COR-L47 (cell line): ENCODE results near the gene USP2.

Experiments used
- DNase-seq: peaks from one replicate; lab custom pipeline; 2025; lab: John Stamatoyannopoulos, UW

The USP2 gene

DNA sequence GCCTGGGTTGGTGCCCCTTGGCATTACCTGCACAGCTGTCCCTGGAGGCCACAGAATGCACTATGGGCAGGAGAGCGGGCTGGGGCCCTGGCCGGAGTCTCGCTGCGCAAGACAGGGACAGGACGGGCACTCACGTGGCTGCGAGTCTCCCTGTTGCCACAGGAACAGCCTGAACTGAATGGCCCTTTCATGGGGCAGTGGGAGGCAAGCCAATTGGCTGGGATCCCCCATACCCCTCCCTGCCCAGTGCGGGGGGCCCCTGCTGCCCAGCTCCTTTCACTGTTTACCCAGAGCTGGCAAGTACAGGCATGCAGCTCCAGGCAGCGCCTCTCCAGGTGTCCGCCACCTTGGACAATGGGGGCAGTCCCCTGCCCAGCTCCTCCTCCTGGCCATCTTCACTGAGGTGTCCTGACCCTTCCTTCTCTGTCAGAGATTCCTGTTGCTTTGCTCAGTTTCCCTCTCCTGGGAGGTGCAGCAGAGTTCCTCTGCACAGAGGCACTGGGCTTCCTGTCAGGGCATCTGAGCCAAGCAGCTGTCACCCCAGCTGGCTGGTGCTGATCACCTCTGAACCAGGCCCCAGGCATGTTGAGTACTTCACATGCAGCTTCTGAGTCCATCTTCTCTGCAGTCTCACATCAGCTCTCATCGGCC is 5.2 kb downstream of the USP2 start:
- DNase-seq = peak; percentile 90

DNA sequence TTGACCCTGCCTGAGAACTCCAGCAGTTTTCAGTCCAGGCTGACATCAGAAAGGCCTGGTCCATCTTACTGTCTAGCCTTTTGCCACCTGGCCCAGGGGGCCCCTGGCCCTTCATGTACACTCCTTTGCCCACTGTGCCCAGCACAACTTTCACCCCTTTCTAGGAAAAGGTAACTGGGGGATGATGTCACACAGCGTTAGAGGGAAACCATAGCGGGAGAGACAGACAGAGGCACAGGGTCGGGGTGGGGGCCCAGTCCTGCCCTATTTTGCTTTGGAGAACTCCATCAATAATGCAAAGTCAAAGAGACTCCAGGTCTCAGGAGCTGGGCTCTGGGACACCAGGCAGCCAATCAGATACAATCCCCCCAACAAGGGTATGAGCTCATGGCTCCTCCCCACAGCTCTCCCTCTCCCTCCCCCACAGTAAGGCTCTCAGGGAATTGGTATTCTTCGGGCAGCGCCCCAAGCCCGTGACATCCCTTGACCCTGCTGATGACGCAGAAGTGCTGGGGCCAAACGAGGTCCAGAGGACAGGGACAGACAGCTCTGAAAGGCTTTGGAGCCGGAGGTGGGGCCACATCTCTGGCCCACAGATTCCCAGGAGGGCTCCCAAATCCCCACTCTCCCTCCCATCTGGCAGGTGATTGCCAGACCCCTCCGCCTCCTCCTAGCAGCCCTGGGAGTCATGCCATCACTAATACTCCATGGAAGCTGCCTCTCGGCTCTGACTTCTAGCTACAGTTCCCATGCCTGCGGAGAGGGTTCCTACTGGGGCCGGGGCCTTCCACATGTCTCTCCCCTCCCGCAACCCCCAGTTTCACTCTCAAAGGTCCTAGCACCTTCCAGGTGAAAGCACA is 5.9 kb downstream of the USP2 start:
- DNase-seq = no peak

DNA sequence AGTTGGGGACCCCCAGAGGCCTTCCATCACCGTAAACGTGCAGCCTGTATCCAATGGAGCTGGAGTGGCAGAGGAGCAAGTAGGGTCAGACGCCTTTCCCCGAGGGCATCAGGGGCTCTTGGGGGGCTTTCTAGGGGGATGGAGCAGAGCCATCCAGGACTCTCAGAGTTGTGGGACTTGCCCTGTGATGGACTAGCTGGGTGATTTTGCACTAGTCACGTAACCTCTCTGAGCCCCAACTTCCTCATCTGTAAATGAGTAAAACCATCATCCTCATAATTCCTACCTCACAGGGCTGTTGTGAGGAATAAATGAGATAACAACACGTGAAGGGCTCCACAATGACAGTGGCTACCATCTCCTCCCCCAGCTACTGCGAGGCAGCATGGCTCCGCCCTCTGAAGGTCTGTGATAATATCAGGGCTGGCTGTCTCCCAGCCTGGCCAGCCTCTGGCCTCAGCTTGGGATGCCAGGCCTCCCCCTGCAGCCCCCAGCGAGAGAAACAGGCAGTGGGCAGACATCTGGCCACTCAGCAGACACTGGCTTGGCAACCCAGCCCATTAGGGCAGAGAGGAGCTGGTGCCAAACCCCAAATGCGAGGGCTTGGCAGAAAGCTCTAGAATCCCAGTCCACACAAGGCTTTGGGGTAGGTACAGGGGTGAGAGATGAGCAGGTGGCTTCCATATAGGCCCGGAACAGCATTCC is 6.7 kb downstream of the USP2 start:
- DNase-seq = no peak

DNA sequence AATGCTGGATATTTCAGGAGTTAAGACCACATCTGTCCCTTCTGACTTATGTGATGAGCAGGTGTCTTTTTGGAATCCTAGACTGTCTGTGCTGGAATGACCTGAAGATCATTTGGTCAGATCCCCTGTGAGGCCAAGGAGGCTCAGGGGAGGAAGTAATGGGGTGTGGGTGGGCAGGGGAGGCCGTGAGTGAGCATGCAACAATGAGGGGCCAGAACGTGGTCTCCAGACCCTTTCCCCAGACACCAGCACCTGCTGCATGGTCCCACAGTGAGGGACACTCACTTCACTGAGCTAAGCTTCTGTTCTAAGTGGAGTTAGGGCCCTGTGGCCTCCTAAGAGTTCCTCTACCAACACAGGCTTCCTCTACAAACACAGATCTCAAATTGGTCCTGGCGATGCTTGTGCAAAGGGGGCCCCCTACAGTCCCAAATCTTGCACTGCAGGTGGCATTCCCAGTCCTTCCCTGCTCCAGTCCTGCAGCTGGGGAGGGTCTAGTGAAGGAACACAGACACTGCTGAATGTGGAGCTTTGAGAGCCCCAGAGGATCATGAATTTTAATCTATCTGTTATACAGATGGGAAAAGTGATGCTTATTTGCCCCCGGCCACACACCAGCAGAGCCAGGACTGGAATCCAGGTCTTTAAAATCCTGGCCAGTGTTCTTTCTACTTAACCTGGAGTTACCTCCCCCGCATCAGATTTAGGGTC is 7.4 kb downstream of the USP2 start:
- DNase-seq = peak; percentile 64

DNA sequence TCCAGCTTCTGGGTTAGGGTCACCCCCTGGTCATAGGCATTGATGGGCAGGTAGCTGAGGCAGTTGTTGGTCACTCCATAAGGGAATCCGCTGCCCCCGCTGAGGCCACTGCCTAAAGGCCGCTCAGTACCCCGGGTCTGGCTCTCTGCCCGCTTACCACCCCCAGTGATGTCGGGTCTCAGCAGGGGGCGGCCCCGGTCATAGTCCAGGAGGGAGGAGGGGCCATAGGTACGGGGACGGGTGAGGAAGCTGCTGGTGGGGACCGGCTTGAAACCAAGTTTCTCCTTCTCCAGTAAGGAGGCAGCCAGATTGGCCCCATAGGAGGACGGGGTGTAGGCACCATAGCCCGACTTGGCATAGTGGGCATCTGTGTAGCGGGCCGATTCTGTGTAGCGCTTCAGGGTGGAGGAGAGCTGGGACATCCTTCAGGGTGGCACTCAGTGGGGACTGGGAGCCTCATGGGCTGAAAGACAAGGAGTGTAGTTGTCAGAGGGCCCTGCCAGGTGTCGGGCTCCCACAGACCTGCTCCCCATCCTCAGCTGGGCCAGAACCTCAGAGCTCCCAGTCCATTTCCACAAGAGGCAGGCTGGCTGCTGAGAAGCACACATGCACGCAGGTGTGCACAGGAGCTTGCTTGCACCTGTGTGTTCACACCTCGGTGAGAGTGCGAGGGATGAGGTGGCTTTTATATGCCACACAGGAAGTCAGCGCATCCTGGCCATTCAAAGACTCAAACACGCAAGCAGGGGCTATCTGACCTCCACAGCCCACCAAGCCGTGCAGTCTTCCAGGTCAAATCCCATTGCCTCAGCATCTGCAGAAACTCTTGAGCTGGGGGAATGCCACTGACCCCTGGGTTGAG is 8.2 kb downstream of the USP2 start:
- DNase-seq = no peak

DNA sequence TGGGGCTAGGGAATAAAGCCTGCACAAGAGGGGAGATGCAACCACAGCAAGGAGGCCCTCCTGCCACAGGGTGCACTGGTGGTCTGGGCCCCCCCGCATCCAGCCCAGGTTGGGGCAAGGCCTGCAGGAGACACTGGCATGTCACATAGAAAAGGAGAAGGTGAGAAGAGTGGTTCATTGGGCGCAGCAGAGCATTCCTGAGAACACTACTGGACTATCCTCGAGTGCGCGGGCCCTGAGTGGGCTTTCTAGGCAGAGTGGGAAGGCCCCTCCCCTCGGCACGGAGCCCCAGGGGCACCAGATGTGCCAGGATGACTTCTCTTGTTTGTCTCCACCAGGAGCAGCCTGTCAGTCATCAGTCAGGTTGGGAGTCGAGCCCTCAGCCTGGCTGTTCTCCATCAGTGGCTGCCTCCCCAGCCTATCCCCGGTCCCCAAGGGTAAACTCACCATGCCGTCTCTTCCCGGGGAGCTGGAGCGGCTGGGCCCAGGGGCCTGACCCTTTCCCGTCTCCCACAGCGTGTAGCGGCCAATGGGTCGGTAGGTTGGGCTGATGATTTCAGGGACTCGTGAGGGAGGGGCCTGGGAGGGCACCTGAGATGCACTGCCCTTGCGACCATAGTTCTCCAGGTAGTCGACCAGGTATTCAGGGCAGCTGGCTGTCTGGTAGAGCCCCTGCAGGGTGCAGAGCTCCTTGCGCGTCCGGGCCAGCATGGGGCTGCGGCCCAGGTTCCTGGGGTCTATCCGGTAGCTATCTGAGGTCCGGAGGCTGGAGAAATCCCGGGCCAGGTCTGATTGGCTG is 9.0 kb downstream of the USP2 start:
- no peak for DNase-seq

DNA sequence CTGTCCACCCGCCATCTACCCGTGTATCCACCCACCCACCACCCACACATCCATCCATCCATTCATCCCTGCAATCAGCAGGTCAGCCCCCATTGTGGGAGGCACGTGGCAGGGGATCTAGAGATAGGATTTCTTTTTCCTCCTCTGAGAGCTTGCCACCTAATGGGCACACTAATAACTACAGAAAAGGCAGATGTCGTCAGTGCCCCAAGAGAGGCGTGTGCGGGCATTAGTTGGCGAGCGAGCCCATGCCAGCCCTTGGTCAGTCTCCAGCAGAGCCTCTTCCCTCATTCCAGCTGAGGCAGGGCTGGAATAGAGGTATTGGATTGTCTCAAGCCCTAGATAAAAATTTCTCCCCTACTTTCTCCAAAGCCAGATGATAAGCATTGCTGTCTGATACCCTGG is 9.7 kb downstream of the USP2 start:
- DNase-seq = peak; percentile 71

DNA sequence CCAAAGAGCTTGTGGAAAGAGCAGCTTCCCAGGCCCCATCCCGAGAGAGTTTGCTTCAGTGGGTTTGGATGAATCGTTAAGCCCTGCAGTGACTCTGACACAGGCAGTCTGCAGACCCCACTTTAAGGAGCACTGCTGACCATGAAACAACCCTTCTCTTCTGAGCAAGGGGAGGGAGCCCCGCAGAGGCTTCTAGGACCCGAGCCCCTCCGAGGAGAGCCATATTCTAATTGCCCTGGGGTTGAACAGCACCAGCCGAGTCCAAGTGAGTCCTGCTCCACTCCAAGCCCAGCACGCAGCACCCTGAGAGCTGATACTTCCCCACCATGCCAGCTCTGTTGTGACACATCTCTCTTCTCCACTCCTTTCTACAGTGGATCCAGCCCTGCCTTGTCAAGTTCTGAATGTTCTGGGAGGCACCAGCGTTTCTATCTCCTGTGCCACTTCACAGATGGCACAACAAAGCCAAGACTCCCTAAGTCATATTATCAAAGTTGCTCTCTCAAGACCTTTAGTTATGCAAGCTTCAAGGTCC is 10.4 kb downstream of the USP2 start:
- no peak for DNase-seq

DNA sequence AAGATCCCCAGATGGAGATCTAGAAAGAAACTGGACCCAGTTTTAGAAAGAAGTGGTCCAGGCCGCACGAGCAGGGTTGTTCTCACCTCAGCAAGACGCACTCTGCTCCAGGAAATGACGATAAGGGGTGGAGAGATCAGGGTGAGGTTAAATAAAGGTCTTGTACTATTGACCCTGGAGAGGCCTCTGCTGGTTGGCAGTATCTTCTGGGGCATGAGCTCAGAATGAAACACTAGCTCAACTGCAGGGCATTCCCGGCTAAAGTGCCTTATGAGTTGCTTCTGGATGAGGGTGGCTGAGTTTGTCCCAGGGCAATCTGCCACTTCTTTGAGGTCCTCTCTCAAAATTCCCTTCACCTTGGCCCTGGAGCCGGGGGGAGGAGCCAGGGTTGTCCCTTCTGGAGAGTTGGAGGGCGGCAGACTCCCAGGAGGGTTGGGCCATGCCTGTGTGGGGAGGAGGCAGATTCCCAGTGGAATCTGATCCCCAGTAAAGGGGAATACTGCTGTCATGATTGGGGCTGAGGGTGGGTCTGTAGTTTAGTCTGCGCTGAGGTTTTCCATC is 10.9 kb downstream of the USP2 start:
- no peak for DNase-seq

DNA sequence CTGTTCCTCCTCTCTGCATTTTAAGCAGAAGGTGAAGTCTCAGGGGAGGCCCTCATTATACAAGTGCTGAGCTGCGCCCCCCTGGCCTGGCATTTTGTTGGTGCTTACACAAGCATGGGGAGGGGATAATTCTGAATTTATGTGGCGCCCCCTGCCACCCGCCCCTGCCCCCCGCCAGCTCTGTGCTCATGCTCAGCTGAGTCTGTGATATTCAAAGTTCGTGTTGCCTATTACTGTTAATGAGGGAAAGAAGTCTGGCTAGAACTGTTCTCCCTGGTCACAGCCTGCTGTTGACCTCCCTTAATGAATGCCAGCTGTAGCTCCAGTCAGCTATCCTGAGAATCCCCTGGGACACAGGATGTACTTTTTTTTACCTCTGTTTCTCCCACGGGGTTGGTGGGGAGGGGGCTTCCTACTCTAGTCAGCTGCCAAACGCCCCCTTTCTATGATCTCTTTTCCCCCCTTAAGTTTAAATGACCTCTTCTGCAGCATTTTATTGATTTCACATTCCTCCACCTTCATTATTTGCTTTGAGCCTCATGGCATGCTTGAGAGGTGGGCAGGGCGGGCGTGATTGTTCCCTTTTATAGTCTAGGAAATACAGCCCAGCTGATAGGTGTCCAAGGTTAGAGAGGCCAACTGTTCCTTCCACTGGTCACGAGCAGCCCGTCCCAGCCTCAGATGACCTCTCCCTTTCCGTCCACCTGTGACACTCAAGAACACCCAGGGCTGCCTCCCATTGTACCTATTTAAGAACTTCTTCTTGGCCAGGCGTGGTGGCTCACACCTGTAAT is 12.2 kb downstream of the USP2 start:
- no peak for DNase-seq

DNA sequence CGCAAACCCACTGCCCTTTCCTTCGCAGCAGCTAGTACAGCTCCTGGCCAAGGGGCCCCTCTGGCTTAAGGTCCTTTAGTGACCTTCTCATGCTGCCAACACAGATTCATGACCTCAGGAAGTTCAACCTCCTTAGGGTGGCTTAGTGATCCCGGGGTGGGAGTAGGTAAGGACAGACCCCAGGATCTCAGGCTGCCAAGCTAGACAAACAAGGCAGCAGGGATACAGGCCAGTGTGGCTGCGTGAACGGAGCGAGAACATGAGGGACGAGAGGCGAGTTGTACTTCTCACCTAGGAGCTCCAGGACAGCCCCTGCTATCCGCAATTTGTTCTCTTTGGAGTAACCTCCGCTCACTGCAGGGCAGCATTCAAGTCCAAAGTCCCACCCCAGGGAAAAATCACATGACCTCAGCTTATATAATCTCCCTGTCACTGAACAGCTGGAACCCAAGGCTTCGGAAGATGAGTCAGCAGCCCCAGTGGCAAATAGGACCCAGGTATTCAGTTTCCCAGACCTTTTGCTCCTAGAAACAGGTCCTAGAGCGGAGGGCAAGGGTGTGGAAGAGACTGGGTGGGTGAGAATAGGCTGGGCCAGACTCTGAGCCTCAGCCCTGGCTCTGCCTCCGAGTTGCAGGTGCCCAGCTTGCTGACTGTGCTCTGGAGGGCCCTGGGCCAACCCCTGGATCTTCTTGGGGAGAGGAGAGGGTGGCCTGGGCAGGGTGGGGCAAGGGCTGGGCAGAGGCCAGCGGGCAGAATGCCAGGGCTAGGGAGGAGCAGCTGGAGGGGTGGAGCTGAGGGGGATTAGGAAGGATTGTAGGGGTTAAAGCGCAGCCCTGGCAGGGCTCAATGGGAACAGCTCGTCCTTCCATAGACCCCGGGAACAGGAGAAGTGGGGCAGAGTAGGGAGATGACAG is 13.1 kb downstream of the USP2 start:
- DNase-seq = peak; percentile 6

DNA sequence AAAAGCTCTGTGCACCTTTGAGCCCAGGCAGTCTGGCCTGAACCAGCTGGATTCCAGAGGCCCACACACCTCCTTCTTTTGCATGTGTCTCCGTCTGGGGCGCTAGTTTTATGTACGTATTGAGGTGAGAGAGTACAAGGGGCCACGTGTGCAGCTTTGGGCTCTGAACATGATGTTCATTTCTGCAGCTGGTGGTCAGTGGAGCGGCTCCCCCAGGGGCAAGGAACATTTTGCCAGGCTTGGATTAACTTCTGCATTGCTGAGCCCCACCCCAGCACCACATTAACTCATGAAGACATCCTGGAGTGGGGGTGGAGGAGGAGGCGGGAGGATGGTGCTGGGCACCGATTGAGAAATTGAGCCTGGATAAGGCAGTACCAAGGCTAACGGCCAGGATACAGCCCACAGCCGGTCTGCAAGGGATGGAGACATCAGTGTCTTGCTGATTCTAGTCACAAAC is 13.8 kb downstream of the USP2 start:
- DNase-seq = no peak

DNA sequence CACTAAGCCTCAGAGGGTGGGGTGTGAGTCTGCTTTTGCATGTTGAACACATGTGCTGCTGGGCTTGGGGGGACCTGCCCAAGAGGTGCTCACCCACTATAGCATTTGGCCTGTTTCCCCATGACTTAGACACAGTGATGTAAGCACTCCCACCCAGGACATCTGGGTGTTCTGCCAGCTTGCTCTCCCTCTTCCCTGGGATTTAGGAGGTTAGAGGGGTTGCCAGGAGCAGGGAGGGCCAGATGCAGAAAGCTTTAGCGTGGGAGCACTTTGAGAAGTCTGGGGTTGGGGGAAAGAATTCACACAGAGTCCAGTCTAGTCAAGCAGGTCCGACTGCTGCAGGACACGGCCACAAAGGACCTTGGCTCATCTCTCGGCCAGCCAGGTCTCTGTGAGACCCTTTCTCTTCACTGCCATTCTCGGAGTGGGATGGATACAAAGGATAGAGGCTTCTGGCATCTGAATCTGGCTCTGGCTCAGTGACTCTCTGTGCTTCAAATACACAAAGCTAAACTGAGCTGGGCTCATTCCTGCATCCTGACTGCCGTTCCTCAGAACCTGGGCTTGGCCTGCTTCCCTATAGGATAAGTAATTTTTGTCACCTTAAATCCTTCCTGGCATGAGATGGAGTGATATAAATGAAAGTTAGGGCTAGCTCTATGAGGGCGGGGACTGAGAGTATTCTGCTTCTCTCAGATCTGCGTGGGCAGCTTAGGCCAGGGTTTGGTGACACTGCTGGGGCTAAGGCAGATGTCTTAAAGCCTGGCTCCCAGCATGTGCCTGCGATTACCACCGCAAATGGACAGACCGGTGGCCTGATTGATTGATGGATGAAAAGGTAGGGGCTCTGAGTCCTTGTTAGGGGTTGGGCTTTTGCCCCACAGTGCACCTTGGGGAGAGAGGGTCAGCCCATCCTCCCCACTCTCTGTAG is 14.5 kb downstream of the USP2 start:
- no peak for DNase-seq

DNA sequence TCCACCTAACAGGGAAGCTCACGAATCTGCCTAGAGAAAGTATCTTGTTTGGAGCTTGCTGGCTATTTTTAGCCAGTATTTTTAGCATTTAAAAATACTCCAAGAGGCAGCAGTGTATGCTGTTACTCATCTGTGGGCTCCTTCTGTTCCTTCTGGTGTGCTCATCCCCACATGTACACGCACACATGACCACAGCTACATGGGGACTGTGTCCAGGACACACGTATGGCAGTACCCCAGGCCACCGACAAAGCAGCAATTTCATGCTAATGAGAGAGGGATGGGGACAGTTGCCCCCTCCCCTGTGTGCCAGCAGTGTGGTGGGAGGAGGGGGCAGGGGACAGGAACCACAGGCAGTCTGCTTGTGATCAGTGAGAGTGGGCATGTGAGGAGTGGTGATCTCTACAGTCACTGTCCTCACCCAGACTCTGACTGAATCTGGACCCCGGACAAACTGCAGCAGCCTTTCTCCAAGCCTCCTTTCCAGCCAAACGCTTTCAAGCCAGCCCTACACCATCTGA is 16.4 kb downstream of the USP2 start:
- DNase-seq = no peak

DNA sequence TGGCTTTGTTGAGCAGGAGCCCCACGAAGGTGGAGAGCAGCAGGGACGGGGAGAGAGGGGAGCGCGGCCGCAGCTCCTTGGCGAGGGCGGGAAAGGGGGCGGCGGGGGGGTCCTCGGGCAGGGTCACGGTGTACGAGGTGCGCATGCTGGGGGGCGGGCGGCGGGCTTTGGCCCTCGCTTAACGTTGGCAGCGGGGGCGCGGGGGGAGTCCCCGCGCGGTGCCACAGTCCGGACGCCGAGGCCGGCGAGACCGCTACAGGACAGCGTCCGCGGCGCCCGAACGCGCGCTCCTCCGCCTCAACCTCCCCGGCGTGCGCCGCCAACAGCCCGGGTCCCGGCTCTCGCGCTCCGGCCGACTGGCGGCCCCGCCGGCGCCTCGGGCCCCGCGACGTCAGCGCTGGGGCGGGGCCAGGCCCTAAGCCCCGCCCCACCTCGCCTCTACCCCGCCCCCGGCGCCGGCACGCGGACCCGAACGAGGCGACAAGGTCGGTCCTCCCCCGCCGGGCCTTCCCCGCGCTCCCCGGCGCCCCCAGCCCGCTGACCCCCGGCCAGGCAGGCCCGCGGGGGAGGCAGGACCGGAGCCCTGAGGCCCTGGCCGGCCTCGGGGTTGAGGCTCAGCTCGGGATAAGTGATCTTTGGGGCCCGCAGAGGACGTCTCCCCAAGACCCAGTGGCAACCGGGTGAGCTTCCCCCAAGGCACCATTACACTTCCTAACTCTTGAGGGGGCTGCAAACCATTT is 17.5 kb downstream of the USP2 start:
- no peak for DNase-seq
